Measurements from ENCODE around the gene BARHL1. TPM values are rescaled to one million over a fixed set of nuclear protein-coding genes. Genes with fewer than 3 reads are reported as not detected.

The BARHL1 gene
- total and polyA plus RNA-seq, 2 of the 4 experiments (the other 2 are of a cell fraction): not detected

DNA sequence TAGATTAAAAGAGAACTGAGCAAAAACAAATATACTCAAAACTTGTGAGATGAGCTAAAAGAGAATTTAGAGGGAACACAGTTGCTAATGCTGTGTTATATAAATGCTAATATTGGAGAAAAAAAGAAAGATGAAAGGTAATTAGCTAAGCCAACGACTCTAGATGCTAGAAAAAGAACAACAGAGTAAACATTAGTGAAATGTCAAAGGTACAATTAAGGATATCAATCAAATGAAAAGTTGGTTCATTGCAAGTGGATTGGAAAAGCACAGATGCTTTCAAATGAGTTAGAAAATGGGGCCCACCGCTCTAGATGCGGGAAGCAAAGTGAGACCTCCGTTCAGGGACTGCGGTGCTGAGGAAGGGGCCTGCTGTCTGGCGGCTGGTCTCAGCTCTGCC, 17.9 kb upstream of the BARHL1 start:
- no peak overlapping the region for H2BK20ac ChIP-seq (ENCODE audit: low read depth, low read length)
- ATAC-seq (ENCODE audit: low read depth) (no peak), DNase-seq (no peak)
- H3K36me3 ChIP-seq (ENCODE audit: control insufficient read depth, insufficient read depth, low read length): no peaks in the 10 kb centered on the region
- H3K14ac ChIP-seq (replicated peaks; ENCODE audit: low read depth, low read length): no peak overlapping the region
- in situ Hi-C loops (cut with MboI; ENCODE audit: low sequenced_read_pairs): no loop called here
- no peak overlapping the region for H4K91ac ChIP-seq (ENCODE audit: insufficient read depth, low read depth, low read length)
- no peak overlapping the region for H2BK5ac ChIP-seq (ENCODE audit: low read depth, low read length, poor library complexity, severe bottlenecking)
- no peak overlapping the region for H3K18ac ChIP-seq (ENCODE audit: low read depth, low read length)
- BruUV-seq (replicated peaks): no TSS peak
- ChIA-PET POLR2A (ENCODE audit: unreplicated experiment) (no interaction called here), CTCF (no interaction called here)
- dilution Hi-C loops (cut with HindIII; ENCODE audit: low sequenced_read_pairs, unreplicated experiment): no loop called here
- no peak overlapping the region for H3K4me3 ChIP-seq (ENCODE audit: insufficient read depth, low read depth, low read length)
- no peaks in the 10 kb centered on the region for H3K9me1 ChIP-seq (ENCODE audit: insufficient read depth, low read length)
- H2BK15ac ChIP-seq (ENCODE audit: low read depth, low read length): no peak overlapping the region
- H3K27ac ChIP-seq (ENCODE audit: insufficient read depth, low read length): no peak overlapping the region
- no peak overlapping the region for H3K23ac ChIP-seq (ENCODE audit: low read depth, low read length)
- H2BK120ac ChIP-seq (ENCODE audit: low read depth, low read length): no peak overlapping the region
- WGBS, 2 experiments (ENCODE audit: extremely low coverage in 2 of 2, insufficient read length in 1 of 2): 0% methylated on average over 1 of the region's 6 CpGs; no CpG with 5 or more reads in 1 of the 2 experiments
- no peak overlapping the region for H2AK5ac ChIP-seq (ENCODE audit: low read depth, low read length)
- H2AFZ ChIP-seq (replicated peaks; ENCODE audit: low read length, poor library complexity): no peak overlapping the region
- no peaks in the 10 kb centered on the region for H3K79me1 ChIP-seq (ENCODE audit: low read depth in 1 of 2, low read length in 2 of 2)
- TF ChIP-seq SMC3 (IDR thresholded peaks at IDR 0.05; ENCODE audit: low read depth, low read length): no peak
- no peak for TF ChIP-seq BHLHE40 (IDR thresholded peaks at IDR 0.05; ENCODE audit: low read depth, low read length)
- no peak for TF ChIP-seq CTCF (conservative IDR thresholded peaks at IDR 0.05; ENCODE audit: low read depth, low read length)
- TF ChIP-seq RAD21 (IDR thresholded peaks at IDR 0.05; ENCODE audit: low read length): no peak
- no peak for TF ChIP-seq MXI1 (IDR thresholded peaks at IDR 0.05; ENCODE audit: borderline replicate concordance, low read depth, low read length)
- no peak for TF ChIP-seq FOS (IDR thresholded peaks at IDR 0.05; ENCODE audit: low read depth, low read length)
- TF ChIP-seq RFX5 (IDR thresholded peaks at IDR 0.05; ENCODE audit: low read depth, low read length): no peak
- no peak for TF ChIP-seq NFE2L2 (IDR thresholded peaks at IDR 0.05; ENCODE audit: low read depth, low read length)
- TF ChIP-seq POLR2A (IDR thresholded peaks at IDR 0.05; ENCODE audit: low read depth, low read length): no peak
- no peak for TF ChIP-seq MAFK (IDR thresholded peaks at IDR 0.05; ENCODE audit: low read depth, low read length)
- TF ChIP-seq CEBPB (IDR thresholded peaks at IDR 0.05; ENCODE audit: low read depth, low read length): no peak
- H3K9me3 ChIP-seq (ENCODE audit: control insufficient read depth, insufficient read depth, low read length): no peaks in the 10 kb centered on the region
- peaks cover 61% of the 10 kb centered on the region for H3K27me3 ChIP-seq (ENCODE audit: control insufficient read depth, insufficient read depth, low read length)
- H4K8ac ChIP-seq (ENCODE audit: low read depth in 2 of 2, low read length in 2 of 2): no peak overlapping the region
- H3K56ac ChIP-seq (ENCODE audit: extremely low read depth, insufficient read depth, low read length): no peak overlapping the region
- H2AK9ac ChIP-seq (replicated peaks; ENCODE audit: low read depth, low read length, poor library complexity): no peak overlapping the region
- no peaks in the 10 kb centered on the region for H4K20me1 ChIP-seq (ENCODE audit: insufficient read depth, low read length)
- intact Hi-C loops (cut with micrococcal nuclease): no loop called here
- H4K5ac ChIP-seq (ENCODE audit: low read depth, low read length): no peak overlapping the region
- H3K4me2 ChIP-seq (ENCODE audit: low read depth, low read length): no peak overlapping the region
- H3K4ac ChIP-seq (ENCODE audit: low read depth, low read length): no peak overlapping the region
- H3K9ac ChIP-seq (ENCODE audit: low read depth, low read length): no peak overlapping the region
- H3K4me1 ChIP-seq (ENCODE audit: control insufficient read depth, insufficient read depth, low read length): no peaks in the 10 kb centered on the region

Measured in IMR-90 (cell line).